ENCODE measurements around the gene ABCB1.

The ABCB1 gene

DNA sequence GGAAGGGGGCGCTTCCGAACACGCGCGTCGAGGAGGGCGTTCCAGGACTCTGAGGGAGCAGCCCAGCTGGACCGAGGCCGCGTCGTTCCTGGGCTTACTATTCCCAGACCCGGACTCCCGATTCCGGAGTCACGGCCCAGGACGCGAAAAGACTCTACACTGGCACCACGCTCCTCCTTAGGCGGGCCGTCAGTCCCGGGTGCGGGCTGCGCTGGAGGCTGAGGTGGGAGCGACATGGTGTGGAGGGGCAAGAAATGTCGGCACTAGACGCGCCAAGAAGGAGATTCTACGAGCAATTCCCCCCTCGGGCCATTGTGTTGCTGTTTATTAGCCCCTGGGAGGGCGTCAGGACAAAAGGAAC, 26.9 kb upstream of the ABCB1 start:
- TF ChIP-seq, protein P1, sequence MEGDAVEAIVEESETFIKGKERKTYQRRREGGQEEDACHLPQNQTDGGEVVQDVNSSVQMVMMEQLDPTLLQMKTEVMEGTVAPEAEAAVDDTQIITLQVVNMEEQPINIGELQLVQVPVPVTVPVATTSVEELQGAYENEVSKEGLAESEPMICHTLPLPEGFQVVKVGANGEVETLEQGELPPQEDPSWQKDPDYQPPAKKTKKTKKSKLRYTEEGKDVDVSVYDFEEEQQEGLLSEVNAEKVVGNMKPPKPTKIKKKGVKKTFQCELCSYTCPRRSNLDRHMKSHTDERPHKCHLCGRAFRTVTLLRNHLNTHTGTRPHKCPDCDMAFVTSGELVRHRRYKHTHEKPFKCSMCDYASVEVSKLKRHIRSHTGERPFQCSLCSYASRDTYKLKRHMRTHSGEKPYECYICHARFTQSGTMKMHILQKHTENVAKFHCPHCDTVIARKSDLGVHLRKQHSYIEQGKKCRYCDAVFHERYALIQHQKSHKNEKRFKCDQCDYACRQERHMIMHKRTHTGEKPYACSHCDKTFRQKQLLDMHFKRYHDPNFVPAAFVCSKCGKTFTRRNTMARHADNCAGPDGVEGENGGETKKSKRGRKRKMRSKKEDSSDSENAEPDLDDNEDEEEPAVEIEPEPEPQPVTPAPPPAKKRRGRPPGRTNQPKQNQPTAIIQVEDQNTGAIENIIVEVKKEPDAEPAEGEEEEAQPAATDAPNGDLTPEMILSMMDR (IDR thresholded peaks at IDR 0.05; ENCODE audit: low read depth, low read length), result no peak

DNA sequence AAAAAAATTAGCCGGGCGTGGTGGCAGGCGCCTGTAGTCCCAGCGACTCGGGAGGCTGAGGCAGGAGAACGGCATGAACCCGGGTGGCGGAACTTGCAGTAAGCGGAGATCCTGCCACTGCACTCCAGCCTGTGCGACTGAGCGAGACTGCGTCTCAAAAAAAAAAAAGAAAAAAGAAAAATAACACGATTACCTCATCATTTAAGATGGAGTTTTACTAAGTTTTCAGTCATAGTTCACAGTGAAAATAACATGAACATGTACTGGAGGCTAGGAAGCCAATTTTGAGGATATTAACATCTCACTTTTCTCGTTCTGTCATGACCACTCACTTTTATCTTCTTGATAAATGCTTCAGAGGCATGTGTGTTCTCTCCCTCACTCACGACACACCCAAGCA, 24.4 kb upstream of the ABCB1 start:
- no peak overlapping the region for H3K4me3 ChIP-seq (ENCODE audit: low read depth, low read length)
- H3K27ac ChIP-seq, result no peak overlapping the region
- TF ChIP-seq, protein P1 (IDR thresholded peaks at IDR 0.05; ENCODE audit: low read depth, low read length), result no peak
- H3K27me3 ChIP-seq (ENCODE audit: insufficient read depth, low read depth, severe bottlenecking), result no peaks in the 10 kb centered on the region
- no peaks in the 10 kb centered on the region for H3K9me3 ChIP-seq (ENCODE audit: severe bottlenecking)
- no peak for DNase-seq
- no peaks in the 10 kb centered on the region for H3K36me3 ChIP-seq

More for the DNA sequence above, 26.9 kb upstream of the ABCB1 start:
- peak overlapping the region; percentile 76 for H3K4me3 ChIP-seq (ENCODE audit: low read depth, low read length)
- peak overlapping the region; percentile 25 for H3K27ac ChIP-seq
- H3K36me3 ChIP-seq, result no peaks in the 10 kb centered on the region
- no peaks in the 10 kb centered on the region for H3K9me3 ChIP-seq (ENCODE audit: severe bottlenecking)
- no peaks in the 10 kb centered on the region for H3K27me3 ChIP-seq (ENCODE audit: insufficient read depth, low read depth, severe bottlenecking)
- DNase-seq, result peak; percentile 38

DNA sequence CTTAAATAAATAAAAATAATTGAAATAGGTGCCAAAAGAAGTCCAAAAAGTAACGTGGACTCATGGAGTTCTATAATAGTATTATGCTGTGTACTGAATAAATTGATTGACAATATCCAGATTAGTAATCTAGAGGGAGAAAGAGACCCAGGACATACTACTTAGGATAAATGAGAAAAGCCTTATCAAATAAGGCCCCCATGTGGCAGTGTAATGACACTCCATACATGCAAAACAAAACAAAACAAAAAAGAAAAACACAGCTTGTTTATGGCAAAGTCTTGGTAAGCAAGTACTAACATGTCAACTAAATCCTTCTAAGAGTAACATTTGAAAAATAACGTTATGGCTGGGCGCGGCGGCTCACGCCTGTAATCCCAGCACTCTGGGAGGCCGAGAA, 23.9 kb upstream of the ABCB1 start:
- DNase-seq, result no peak
- H3K27me3 ChIP-seq (ENCODE audit: insufficient read depth, low read depth, severe bottlenecking), result no peaks in the 10 kb centered on the region
- H3K36me3 ChIP-seq, result no peaks in the 10 kb centered on the region
- no peak overlapping the region for H3K4me3 ChIP-seq (ENCODE audit: low read depth, low read length)
- no peak overlapping the region for H3K27ac ChIP-seq
- TF ChIP-seq, protein P1 (IDR thresholded peaks at IDR 0.05; ENCODE audit: low read depth, low read length), result peak; percentile 3; the same call in 1 of the 2 replicates
- no peaks in the 10 kb centered on the region for H3K9me3 ChIP-seq (ENCODE audit: severe bottlenecking)

DNA sequence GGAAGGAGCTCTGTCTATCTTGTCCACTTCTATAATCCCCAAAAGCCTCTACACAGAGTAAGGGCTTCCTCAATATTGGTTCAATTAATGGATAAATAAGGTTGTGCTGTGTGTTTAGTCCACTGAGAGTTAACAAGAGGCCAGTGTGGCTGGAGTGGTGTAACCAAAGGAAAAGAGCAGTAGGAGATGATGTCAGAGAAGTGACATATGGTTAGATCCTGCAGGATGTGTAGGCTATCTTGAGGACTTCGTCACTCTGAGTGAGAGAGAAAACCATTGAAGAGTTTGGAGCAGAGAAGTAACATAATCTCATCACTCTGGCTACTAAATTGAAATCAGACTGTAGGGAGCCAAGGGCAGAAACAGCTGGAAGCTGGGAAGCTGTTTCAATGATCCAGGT, 14.5 kb upstream of the ABCB1 start:
- H3K27me3 ChIP-seq (ENCODE audit: insufficient read depth, low read depth, severe bottlenecking), result no peaks in the 10 kb centered on the region
- H3K27ac ChIP-seq, result no peak overlapping the region

DNA sequence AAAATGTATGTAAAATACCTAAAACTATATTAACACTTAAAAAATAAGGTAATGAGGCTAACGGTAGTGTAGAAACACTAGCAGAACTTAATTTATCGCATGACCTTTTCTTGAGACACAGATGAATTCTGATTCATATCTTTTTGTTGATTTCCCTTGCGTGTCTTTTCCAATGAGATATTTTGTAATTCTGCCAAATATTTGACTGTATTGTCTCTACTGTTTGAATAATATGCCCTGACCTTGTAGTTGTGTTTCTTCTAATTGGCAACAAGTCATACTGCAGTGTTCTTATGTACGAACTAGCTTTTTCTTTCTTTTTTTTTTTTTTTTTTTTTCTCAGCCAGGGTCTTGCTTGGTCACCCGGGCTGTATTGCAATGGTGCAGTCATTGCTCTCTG, 9.2 kb upstream of the ABCB1 start:
- H3K9me3 ChIP-seq (ENCODE audit: severe bottlenecking), result no peaks in the 10 kb centered on the region
- DNase-seq, result no peak
- TF ChIP-seq, protein P1 (IDR thresholded peaks at IDR 0.05; ENCODE audit: low read depth, low read length), result no peak
- no peaks in the 10 kb centered on the region for H3K27me3 ChIP-seq (ENCODE audit: insufficient read depth, low read depth, severe bottlenecking)
- no peak overlapping the region for H3K4me3 ChIP-seq (ENCODE audit: low read depth, low read length)
- no peaks in the 10 kb centered on the region for H3K36me3 ChIP-seq
- no peak overlapping the region for H3K27ac ChIP-seq

More for the DNA sequence above, 14.5 kb upstream of the ABCB1 start:
- Histone ChIP-seq H3K4me3 (ENCODE audit: low read depth, low read length) (no peak overlapping the region), H3K9me3 (ENCODE audit: severe bottlenecking) (no peaks in the 10 kb centered on the region), H3K36me3 (no peaks in the 10 kb centered on the region)
- no peak for DNase-seq
- TF ChIP-seq, protein P1 (IDR thresholded peaks at IDR 0.05; ENCODE audit: low read depth, low read length), result no peak

DNA sequence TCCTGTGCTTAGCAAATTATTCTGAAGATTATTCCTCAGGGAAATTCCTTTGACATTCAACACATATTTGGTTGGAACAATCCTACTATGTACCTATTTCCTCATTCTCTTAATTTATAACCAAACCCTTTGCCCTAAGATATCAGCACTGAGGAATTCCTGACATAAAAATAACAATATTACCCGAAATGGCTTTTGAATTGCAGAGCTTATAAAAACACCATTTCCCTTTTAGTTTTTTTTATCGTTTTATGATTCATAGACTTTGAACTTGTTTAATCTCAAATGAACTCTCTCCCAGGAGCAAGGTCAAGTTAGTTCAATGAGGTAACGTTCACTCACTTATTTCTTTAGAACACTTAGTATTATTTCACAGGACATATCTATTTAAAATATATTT, 7.7 kb upstream of the ABCB1 start:
- Histone ChIP-seq H3K4me3 (ENCODE audit: low read depth, low read length) (no peak overlapping the region), H3K27ac (no peak overlapping the region), H3K27me3 (ENCODE audit: insufficient read depth, low read depth, severe bottlenecking) (no peaks in the 10 kb centered on the region), H3K36me3 (no peaks in the 10 kb centered on the region), H3K9me3 (ENCODE audit: severe bottlenecking) (no peaks in the 10 kb centered on the region)
- TF ChIP-seq, protein P1 (IDR thresholded peaks at IDR 0.05; ENCODE audit: low read depth, low read length), result no peak
- DNase-seq, result no peak

Data from WERI-Rb-1 (cell line).